GM10847 (cell line): ENCODE data around the gene CPNE9.
A peak's percentile ranks its signal among the peaks of the same experiment; 100 is the strongest.

ENCODE experiments used
- POLR2A ChIP-seq: IDR thresholded peaks from 2 replicates; pipeline ENCODE4 v1.6.1; 2011; ENCODE audit not compliant: insufficient read length; ENCODE audit errors: extremely low read depth

The CPNE9 gene

DNA sequence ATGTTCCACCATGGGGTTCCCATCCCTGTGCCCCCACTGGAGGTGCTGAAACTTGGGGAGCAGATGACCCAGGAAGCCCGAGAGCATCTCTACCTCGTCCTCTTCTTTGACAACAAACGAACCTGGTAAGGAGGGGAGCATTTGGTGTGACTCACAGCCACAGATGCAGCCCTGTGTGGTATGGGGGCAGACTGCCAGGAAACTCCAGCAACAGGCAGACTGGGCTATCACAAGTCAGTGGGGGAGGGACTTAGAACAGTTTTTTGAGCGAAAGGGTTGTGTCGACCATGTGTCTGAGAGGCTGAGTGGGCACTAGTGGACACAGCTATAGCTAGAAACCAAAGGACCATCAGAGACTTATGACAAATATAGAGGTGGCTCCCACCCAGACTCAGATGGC is 42.7 kb downstream of the CPNE9 start:
- TF ChIP-seq POLR2A: no peak

GRCh38 chr3:9747267-9747666 is 43.6 kb downstream of the CPNE9 start:
- no peak for TF ChIP-seq POLR2A

DNA sequence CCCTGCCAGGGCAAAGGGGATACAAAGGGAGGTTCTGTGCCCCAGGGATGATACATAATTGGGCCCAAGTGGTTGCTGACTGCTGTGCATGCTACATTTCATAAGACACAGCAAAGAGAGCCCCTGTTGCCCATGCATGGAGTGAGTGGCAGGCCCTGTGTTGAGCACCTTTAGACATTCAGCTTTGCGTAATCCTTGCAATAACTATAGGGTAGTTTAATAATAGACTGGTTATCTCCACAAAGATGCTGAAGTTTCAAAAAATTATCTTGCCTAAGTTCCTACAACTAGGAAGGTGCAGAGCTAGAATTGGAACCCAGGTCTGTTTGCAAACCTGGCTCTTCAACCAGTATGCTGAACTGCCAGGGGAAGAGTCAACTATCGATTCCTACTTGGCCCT is 44.4 kb downstream of the CPNE9 start:
- TF ChIP-seq POLR2A: no peak

DNA sequence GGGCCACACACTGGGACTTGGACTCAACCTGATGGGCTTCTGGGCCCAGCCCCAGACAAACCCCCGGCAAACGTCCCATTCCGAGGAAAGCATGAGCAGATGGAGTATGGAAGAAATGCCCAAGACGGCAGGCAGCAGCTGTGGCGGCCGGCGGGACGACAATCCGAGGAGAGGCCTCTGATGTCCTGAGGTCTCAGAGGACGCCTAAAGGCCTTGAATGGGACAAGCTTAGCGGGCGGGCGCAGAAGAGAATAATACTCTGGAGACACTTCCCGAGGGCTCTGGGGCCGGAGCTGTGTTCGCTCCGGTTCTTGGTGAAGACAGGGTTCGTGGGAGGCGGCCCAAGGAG is 45.6 kb downstream of the CPNE9 start:
- TF ChIP-seq POLR2A: no peak

DNA sequence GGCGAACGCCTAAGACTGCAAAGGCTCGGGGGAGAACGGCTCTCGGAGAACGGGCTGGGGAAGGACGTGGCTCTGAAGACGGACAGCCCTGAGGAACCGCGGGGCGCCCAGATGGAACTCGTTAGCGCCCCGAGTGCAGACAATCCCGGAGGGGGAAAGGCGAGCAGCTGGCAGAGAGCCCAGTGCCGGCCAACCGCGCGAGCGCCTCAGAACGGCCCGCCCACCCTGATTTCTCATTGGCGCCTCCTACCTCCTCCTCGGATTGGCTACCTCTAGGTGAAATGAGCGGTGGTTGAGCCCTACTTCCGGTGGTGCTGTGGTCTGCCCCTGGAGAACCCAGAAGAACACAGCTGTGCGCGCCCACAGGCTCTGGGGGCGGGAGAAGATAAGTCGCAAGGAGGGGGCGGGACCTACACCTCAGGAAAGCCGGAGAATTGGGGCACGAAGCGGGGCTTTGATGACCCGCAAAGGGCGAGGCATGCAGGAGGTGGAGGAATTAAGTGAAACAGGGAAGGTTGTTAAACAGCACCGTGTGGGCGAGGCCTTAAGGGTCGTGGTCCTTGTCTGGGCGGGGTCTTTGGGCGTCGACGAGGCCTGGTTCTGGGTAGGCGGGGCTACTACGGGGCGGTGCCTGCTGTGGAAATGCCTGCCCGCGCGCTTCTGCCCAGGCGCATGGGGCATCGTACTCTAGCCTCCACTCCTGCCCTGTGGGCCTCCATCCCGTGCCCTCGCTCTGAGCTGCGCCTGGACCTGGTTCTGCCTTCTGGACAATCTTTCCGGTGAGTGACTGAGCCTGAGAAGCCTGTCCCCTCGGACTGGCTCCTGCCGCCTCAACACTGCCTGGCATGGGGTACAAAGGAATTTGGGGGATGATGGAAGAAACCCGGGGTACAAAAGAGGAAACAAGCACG is 46.3 kb downstream of the CPNE9 start, which contains the start of gene OGG1:
Gene OGG1, plus strand, starts transcription at position 308 of the 911 bp plus-strand sequence. Its CDS starts 335 bp downstream, at position 643.
- TF ChIP-seq POLR2A: peak; percentile 80

DNA sequence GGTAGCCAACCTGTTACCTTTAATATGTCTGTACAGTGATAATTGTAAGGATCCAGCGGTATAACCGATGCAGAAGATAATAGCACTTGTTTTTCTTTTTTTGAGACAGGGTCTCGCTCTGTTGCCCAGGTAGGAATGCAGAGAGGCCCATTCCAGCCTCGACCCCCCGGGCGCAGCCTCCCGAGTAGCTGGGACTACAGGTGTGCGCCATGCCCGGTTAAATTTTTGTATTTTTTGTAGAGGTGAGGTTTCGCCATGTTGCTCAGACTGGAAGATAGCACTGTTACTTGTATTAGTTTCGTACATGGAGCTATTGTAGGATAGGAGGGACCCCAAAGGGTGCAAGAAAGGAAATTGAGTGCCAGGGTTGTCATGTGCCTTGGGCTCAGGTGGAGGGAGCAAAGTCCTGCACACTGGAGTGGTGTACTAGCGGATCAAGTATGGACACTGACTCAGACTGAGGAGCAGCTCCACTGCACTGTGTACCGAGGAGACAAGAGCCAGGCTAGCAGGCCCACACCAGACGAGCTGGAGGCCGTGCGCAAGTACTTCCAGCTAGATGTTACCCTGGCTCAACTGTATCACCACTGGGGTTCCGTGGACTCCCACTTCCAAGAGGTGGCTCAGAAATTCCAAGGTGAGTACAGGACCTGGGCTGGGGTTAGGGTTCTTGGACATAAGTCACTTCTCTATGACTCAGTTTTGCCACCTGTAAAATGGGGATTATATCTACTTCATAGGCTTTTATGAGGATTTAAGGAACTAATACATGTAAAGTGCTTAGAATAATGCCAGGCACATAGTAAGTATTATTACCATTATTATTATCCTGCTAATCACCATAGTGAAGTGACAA is 47.2 kb downstream of the CPNE9 start:
- no peak for TF ChIP-seq POLR2A

GRCh38 chr3:9754678-9755077 is 51.0 kb downstream of the CPNE9 start:
- no peak for TF ChIP-seq POLR2A

GRCh38 chr3:9757427-9757826 is 53.8 kb downstream of the CPNE9 start:
- no peak for TF ChIP-seq POLR2A

- no peak for TF ChIP-seq POLR2A
Measured at GRCh38 chr3:9760779-9761505, 57.3 kb downstream of the CPNE9 start.

DNA sequence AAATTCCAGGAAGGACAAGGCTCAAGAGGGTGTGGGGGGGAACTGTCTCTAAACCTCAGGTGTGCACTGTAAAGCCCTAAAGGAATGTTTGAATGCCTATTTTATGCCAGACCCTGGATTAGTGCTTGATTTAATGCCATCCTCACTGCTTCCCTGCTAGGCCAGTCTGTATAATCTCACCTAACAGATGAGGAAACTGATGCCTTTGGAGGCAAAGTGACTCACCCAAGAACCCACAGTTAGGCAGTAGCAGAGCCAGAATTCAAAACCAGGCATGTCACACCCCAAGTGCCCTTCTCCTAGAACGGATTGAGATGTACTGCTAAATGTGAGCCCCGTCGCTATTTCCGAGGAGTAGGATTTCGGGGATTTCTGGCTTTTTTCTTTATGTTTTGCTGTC is 58.3 kb downstream of the CPNE9 start:
- TF ChIP-seq POLR2A: no peak

- TF ChIP-seq POLR2A: no peak
Measured at GRCh38 chr3:9762871-9763270, 59.2 kb downstream of the CPNE9 start.

DNA sequence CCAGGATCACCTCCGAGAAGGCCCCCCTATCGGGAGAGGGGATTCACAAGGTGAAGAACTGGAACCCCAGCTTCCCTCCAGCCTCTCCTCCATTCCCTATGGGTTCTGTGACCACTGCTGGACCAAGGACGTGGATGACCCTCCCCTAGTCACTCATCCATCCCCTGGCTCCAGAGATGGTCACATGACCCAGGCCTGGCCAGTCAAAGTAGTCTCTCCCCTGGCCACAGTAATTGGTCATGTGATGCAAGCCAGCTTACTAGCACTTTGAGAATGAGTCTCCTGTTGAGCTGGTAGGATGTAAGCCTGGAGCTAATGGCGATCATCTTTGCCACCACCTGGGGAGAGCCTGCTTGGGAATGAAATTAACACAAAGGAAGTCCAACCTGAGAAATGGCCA is 62.2 kb downstream of the CPNE9 start:
- no peak for TF ChIP-seq POLR2A

DNA sequence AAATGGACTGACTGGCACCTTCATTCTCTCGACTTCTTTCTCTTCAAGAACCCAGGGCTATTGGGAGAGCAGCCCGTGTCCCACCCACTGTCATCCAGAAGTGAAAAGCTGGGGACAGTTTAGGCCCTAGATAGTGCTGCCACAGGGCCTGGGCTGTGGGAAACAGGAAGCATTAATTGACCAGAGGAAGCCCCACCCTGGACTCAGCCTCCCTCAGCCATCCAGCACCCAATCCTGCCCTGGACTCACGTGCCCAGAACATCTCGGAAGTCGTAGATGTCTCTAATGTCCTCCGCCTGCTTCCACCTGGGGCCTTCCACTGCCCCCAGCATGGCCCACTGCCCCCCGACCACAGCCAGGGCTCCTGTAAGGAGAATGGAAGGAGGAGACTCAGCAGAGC is 63.8 kb downstream of the CPNE9 start:
- no peak for TF ChIP-seq POLR2A

GRCh38 chr3:9768141-9768775 is 64.6 kb downstream of the CPNE9 start:
- TF ChIP-seq POLR2A: no peak

DNA sequence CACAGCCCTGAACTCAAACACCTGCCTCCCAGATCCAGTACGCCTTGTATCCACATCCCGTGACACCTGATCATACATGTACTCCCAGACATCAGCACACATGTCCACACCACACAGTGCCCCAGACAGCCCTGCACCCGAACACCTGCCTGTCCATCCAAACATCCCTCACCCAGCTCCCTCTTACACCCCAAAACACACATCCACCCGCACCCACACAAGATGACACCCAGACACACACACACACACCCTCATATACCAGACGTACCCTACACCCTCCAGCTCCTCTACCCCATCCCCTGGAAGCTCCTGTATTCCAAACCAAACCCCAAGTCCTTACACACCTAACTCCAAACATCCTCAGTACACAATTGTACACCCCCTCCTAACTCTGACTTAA is 65.4 kb downstream of the CPNE9 start:
- no peak for TF ChIP-seq POLR2A
